ENCODE data around the gene BEST3.

The BEST3 gene

DNA sequence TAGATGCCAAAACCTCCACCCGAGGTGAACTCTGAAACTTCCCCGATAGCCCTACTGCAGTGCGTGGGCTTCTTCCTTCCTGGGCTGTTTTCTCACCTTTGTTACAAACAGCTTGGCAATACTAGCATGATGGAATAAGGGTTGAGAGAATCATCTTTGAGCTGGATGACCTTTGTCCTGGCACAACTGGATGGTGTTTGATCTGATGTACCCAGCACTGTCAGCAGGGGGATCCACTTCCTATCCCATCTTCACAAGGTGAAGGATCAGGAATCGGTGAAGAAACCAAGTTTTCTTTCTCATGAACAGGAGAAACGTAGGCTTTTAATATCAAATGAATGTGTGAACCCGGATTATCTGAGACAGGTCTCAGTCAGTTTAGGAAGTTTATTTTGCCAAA is 68.9 kb downstream of the BEST3 start:
- H3K27ac ChIP-seq = no peak overlapping the region
- TF ChIP-seq, protein P1, sequence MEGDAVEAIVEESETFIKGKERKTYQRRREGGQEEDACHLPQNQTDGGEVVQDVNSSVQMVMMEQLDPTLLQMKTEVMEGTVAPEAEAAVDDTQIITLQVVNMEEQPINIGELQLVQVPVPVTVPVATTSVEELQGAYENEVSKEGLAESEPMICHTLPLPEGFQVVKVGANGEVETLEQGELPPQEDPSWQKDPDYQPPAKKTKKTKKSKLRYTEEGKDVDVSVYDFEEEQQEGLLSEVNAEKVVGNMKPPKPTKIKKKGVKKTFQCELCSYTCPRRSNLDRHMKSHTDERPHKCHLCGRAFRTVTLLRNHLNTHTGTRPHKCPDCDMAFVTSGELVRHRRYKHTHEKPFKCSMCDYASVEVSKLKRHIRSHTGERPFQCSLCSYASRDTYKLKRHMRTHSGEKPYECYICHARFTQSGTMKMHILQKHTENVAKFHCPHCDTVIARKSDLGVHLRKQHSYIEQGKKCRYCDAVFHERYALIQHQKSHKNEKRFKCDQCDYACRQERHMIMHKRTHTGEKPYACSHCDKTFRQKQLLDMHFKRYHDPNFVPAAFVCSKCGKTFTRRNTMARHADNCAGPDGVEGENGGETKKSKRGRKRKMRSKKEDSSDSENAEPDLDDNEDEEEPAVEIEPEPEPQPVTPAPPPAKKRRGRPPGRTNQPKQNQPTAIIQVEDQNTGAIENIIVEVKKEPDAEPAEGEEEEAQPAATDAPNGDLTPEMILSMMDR (IDR thresholded peaks at IDR 0.05) = peak; percentile 62
- TF ChIP-seq ZFX (IDR thresholded peaks at IDR 0.05; ENCODE audit: borderline replicate concordance) = no peak

DNA sequence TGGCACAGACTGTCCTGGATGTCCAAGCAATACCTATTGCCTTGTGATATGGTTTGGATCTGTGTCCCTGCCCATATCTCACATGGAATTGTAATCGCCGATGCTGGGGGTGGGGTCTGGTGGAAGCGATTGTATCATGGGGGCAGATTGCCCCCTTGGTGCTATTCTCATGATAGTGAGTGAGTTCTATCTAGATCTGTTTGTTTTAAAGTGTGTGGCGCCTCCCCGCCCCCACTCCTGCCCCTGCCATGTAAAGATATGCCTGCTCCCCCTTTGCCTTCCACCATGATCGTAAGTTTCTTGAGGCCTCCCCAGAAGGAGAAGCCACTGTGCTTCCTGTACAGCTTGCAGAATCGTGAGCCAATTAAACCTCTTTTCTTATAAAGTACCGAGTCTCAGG is 71.6 kb downstream of the BEST3 start:
- no peak overlapping the region for H3K27ac ChIP-seq
- no peak for TF ChIP-seq ZFX (IDR thresholded peaks at IDR 0.05; ENCODE audit: borderline replicate concordance)
- TF ChIP-seq, protein P1 (IDR thresholded peaks at IDR 0.05) = no peak

GRCh38 chr12:69623970-69624369 is 75.1 kb downstream of the BEST3 start:
- no peak overlapping the region for H3K27ac ChIP-seq
- TF ChIP-seq, protein P1 (IDR thresholded peaks at IDR 0.05) = no peak
- TF ChIP-seq ZFX (IDR thresholded peaks at IDR 0.05; ENCODE audit: borderline replicate concordance) = no peak

- TF ChIP-seq, protein P1 (IDR thresholded peaks at IDR 0.05) = no peak
- TF ChIP-seq ZFX (IDR thresholded peaks at IDR 0.05; ENCODE audit: borderline replicate concordance) = no peak
- no peak overlapping the region for H3K27ac ChIP-seq
Observed at GRCh38 chr12:69621551-69621950, 77.6 kb downstream of the BEST3 start.

- no peak for TF ChIP-seq ZFX (IDR thresholded peaks at IDR 0.05; ENCODE audit: borderline replicate concordance)
- TF ChIP-seq, protein P1 (IDR thresholded peaks at IDR 0.05) = no peak
Observed at GRCh38 chr12:69620921-69621320, 78.2 kb downstream of the BEST3 start.

DNA sequence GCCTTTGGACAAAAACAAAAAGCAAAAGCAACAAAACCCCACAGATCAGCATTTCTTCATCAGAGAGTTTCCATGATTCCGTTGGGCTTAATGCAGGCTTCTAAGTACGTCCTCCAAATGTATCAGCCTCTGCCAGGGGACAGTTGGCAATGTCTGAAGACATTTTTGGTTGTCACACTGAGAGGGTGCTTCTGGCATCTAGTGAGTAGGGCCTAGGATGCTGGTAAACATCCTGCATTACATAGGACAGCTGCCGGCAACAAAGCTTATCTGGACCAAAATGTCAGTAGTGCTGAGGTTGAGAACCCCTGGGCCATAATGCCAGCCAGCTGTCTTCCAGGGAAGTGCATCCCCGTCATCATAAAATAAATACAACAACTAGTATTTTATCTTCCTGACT is 79.0 kb downstream of the BEST3 start:
- no peak overlapping the region for H3K27ac ChIP-seq
- TF ChIP-seq, protein P1 (IDR thresholded peaks at IDR 0.05) = no peak
- TF ChIP-seq ZFX (IDR thresholded peaks at IDR 0.05; ENCODE audit: borderline replicate concordance) = no peak

More at GRCh38 chr12:69620921-69621320, 78.2 kb downstream of the BEST3 start:
- H3K27ac ChIP-seq = no peak overlapping the region

- TF ChIP-seq, protein P1 (IDR thresholded peaks at IDR 0.05) = no peak
- H3K27ac ChIP-seq = no peak overlapping the region
Observed at GRCh38 chr12:69619050-69619449, 80.1 kb downstream of the BEST3 start.

Measured in 22Rv1 (cell line).